T-helper 1 cell treated with Interleukin-12 subunit alpha and Interleukin-12 subunit beta and Interleukin-4 antibody, amounts not matched to agents 30 ng/mL and 1 ng/mL, for 36 hours (primary cell): ENCODE data around the gene PPP1CC. TPM values are rescaled to one million over a fixed set of nuclear protein-coding genes. Genes with fewer than 3 reads are reported as not detected.
"Not testable (repeated sequence)": the region's sequence is repeated elsewhere in the genome, so short reads cannot be mapped to it uniquely, and the experiment has no call there.

Experiments used
- intact Hi-C: fragments of 100-400 bp; cut with micrococcal nuclease; formaldehyde crosslinking; loops from one replicate; pipeline ENCODE4 v1.15.1; 2024
- total RNA-seq: library from RNA; stranded (reverse); gene quantifications from 2 replicates; pipeline ENCODE4 v1.2.3, GENCODE V29; 2022

The PPP1CC gene
- total RNA-seq, 1 donor from 2014 or later, result 234 TPM

- intact Hi-C loops, result loop anchor here (2.0 kb wide), 1 partner anchor 14 kb away; no protein-coding TSS in a partner anchor
Measured at GRCh38 chr12:110726708-110727369, 15.9 kb downstream of the PPP1CC start.

- intact Hi-C loops, result loop anchor here (2.0 kb wide), 1 partner anchor 15 kb away; no protein-coding TSS in a partner anchor
Measured at GRCh38 chr12:110726028-110726427, 16.7 kb downstream of the PPP1CC start.

GRCh38 chr12:110725267-110725666 lies 17.4 kb downstream of the PPP1CC start:
- intact Hi-C loops, result no loop called here

GRCh38 chr12:110722892-110723291 lies 19.8 kb downstream of the PPP1CC start:
- intact Hi-C loops, result not testable (repeated sequence)

GRCh38 chr12:110721570-110721969 lies 21.1 kb downstream of the PPP1CC start:
- intact Hi-C loops, result no loop called here

- intact Hi-C loops, result no loop called here
Measured at GRCh38 chr12:110720516-110720915, 22.2 kb downstream of the PPP1CC start.

- intact Hi-C loops, result no loop called here
Measured at GRCh38 chr12:110718222-110718908, 24.3 kb downstream of the PPP1CC start.

GRCh38 chr12:110717037-110717436 lies 25.7 kb downstream of the PPP1CC start:
- intact Hi-C loops, result no loop called here

GRCh38 chr12:110708917-110709316 lies 33.8 kb downstream of the PPP1CC start:
- intact Hi-C loops, result no loop called here

- intact Hi-C loops, result loop anchor here (2.0 kb wide), 1 partner anchor 183 kb away; no protein-coding TSS in a partner anchor
Measured at GRCh38 chr12:110705309-110705708, 37.4 kb downstream of the PPP1CC start.

- intact Hi-C loops, result loop anchor here (1.0 to 2.0 kb wide), 2 partner anchors 122 to 184 kb away; no protein-coding TSS in a partner anchor
Measured at GRCh38 chr12:110704750-110705149, 37.9 kb downstream of the PPP1CC start.

GRCh38 chr12:110704231-110704630 lies 38.5 kb downstream of the PPP1CC start:
- intact Hi-C loops, result loop anchor here (1.0 to 2.0 kb wide), 2 partner anchors 122 to 185 kb away; no protein-coding TSS in a partner anchor

- intact Hi-C loops, result no loop called here
Measured at GRCh38 chr12:110702081-110702480, 40.6 kb downstream of the PPP1CC start.

GRCh38 chr12:110699591-110700445 lies 42.9 kb downstream of the PPP1CC start:
- intact Hi-C loops, result loop anchor here (5.0 kb wide), 1 partner anchor 623 kb away; no protein-coding TSS in a partner anchor

GRCh38 chr12:110698171-110698902 lies 44.4 kb downstream of the PPP1CC start:
- intact Hi-C loops, result loop anchor here (1.0 to 5.0 kb wide), 11 partner anchors 8 to 621 kb away; partner anchors contain the start of genes ARPC3, RAD9B, TCTN1 and VPS29

GRCh38 chr12:110697236-110697635 lies 45.5 kb downstream of the PPP1CC start:
- intact Hi-C loops, result loop anchor here (5.0 kb wide), 1 partner anchor 620 kb away; no protein-coding TSS in a partner anchor

GRCh38 chr12:110696283-110696682 lies 46.4 kb downstream of the PPP1CC start:
- intact Hi-C loops, result loop anchor here (5.0 kb wide), 1 partner anchor 619 kb away; no protein-coding TSS in a partner anchor

GRCh38 chr12:110694330-110694901 lies 48.3 kb downstream of the PPP1CC start:
- intact Hi-C loops, result no loop called here

- intact Hi-C loops, result no loop called here
Measured at GRCh38 chr12:110693731-110694130, 49.0 kb downstream of the PPP1CC start.

GRCh38 chr12:110690127-110690430 lies 52.6 kb downstream of the PPP1CC start:
- intact Hi-C loops, result loop anchor here (1.0 kb wide), 2 partner anchors 8 to 188 kb away; partner anchors contain the start of genes RAD9B and VPS29
